GM21423 (cell line): ENCODE measurements around the gene NRXN2.

ENCODE experiments used
- ATAC-seq: cut with Tn5 transposase; IDR thresholded peaks from one replicate; pipeline ENCODE4 v1.9.1; 2021; ENCODE audit warnings: mild to moderate bottlenecking, moderate library complexity; ENCODE audit not compliant: unreplicated experiment

NRXN2 gene

GRCh38 chr11:64653388-64653973, 69.5 kb downstream of the NRXN2 start:
- ATAC-seq, result no peak

GRCh38 chr11:64652586-64653387, 70.2 kb downstream of the NRXN2 start:
- no peak for ATAC-seq

- no peak for ATAC-seq
Observed at GRCh38 chr11:64650923-64651523, 72.0 kb downstream of the NRXN2 start.

GRCh38 chr11:64649291-64649697, 73.7 kb downstream of the NRXN2 start:
- ATAC-seq, result no peak

- ATAC-seq, result no peak
Observed at GRCh38 chr11:64648551-64648950, 74.4 kb downstream of the NRXN2 start.

- ATAC-seq, result no peak
Observed at GRCh38 chr11:64647019-64647779, 75.8 kb downstream of the NRXN2 start.

GRCh38 chr11:64644647-64645275, 78.2 kb downstream of the NRXN2 start:
- ATAC-seq, result no peak

- ATAC-seq, result no peak
Observed at GRCh38 chr11:64643920-64644646, 78.9 kb downstream of the NRXN2 start.

- ATAC-seq, result no peak
Observed at GRCh38 chr11:64643256-64643881, 79.6 kb downstream of the NRXN2 start.

GRCh38 chr11:64642871-64643255, 80.1 kb downstream of the NRXN2 start:
- no peak for ATAC-seq

GRCh38 chr11:64642418-64642735, 80.6 kb downstream of the NRXN2 start:
- no peak for ATAC-seq

GRCh38 chr11:64641596-64642417, 81.2 kb downstream of the NRXN2 start:
- ATAC-seq, result no peak

GRCh38 chr11:64639885-64640284, 83.1 kb downstream of the NRXN2 start:
- no peak for ATAC-seq

- no peak for ATAC-seq
Observed at GRCh38 chr11:64638829-64639228, 84.2 kb downstream of the NRXN2 start.

- no peak for ATAC-seq
Observed at GRCh38 chr11:64638018-64638665, 84.9 kb downstream of the NRXN2 start.

GRCh38 chr11:64637334-64638017, 85.5 kb downstream of the NRXN2 start:
- ATAC-seq, result no peak

GRCh38 chr11:64633555-64634159, 89.3 kb downstream of the NRXN2 start:
- ATAC-seq, result no peak

- ATAC-seq, result no peak
Observed at GRCh38 chr11:64632654-64633053, 90.3 kb downstream of the NRXN2 start.
